Tibial nerve (tissue), 3 donors: ENCODE results near the gene MRPL42.

Source experiments
- EP300 ChIP-seq, 2 donors: sonication (generic); formaldehyde crosslinking; IDR thresholded peaks; one replicate each; pipeline ENCODE4 v1.6.1; 2017; ENCODE audit warnings: antibody characterized with exemption in 2 of 2, mild to moderate bottlenecking in 1 of 2
- POLR2A ChIP-seq, 2 donors: fragments of 450-650 bp; IDR thresholded peaks; one replicate each; pipeline ENCODE4 v1.6.1; 2017; ENCODE audit warnings: antibody characterized with exemption in 2 of 2, mild to moderate bottlenecking in 2 of 2, moderate library complexity in 2 of 2

GRCh38 chr12:93521225-93522080 is 54.1 kb downstream of the MRPL42 start:
- no peak for TF ChIP-seq EP300 (IDR thresholded peaks at IDR 0.05)
- no peak for TF ChIP-seq POLR2A (IDR thresholded peaks at IDR 0.05)
